Measurements from ENCODE around the gene CCNK.

DNA sequence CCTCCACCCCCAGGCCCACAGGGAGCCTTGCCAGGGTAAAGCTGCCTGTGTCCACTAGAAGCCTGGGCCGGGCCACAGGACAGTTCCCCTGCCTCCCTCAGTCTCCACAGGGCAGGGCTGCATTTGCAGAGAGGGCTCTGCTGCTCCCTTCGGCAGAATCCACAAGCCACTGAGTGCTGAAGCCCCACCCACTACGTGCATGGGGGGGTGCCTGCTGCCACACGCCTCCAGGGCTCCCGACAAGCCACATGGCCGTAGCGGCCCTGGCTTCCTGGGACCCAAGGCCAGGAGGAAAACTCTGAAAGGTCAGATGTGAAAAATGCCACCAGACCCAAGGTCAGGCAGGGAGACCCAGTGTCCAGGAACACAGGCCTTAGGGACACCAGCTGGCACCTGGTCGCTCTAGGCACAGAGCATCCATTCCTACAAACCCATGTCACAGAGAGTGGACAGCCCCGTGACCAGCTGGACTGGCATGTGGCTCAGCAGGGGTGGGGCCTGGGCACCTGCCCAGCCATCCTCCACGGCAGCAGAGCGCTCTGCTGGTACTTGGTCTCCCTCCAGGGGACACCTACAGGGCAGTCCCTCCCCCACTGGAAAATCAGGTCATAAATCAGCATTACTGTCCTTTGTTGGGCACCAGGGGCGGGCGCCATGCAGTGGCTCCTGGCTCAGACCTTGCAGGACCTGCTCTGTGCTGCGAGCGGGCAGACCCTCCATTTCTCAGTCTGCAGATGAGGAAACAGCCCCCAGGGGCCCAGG lies 79.9 kb downstream of the CCNK start:
- no peak for TF ChIP-seq ZNF782 (CRISPR knock-in tag; IDR thresholded peaks at IDR 0.05; ENCODE audit: borderline replicate concordance)
- TF ChIP-seq EZH2 (conservative IDR thresholded peaks at IDR 0.05; ENCODE audit: low read depth, low read length): no peak
- TF ChIP-seq ZNF512 (CRISPR knock-in tag; IDR thresholded peaks at IDR 0.05): no peak
- TF ChIP-seq, protein P1, sequence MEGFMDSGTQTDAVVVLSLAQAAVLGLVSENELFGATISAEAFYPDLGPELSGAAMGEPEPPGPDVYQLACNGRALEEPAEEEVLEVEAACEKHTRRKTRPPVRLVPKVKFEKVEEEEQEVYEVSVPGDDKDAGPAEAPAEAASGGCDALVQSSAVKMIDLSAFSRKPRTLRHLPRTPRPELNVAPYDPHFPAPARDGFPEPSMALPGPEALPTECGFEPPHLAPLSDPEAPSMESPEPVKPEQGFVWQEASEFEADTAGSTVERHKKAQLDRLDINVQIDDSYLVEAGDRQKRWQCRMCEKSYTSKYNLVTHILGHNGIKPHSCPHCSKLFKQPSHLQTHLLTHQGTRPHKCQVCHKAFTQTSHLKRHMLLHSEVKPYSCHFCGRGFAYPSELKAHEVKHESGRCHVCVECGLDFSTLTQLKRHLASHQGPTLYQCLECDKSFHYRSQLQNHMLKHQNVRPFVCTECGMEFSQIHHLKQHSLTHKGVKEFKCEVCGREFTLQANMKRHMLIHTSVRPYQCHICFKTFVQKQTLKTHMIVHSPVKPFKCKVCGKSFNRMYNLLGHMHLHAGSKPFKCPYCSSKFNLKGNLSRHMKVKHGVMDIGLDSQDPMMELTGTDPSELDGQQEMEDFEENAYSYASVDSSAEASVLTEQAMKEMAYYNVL (CRISPR knock-in tag; IDR thresholded peaks at IDR 0.05; ENCODE audit: borderline replicate concordance): no peak
- TF ChIP-seq, protein P2, sequence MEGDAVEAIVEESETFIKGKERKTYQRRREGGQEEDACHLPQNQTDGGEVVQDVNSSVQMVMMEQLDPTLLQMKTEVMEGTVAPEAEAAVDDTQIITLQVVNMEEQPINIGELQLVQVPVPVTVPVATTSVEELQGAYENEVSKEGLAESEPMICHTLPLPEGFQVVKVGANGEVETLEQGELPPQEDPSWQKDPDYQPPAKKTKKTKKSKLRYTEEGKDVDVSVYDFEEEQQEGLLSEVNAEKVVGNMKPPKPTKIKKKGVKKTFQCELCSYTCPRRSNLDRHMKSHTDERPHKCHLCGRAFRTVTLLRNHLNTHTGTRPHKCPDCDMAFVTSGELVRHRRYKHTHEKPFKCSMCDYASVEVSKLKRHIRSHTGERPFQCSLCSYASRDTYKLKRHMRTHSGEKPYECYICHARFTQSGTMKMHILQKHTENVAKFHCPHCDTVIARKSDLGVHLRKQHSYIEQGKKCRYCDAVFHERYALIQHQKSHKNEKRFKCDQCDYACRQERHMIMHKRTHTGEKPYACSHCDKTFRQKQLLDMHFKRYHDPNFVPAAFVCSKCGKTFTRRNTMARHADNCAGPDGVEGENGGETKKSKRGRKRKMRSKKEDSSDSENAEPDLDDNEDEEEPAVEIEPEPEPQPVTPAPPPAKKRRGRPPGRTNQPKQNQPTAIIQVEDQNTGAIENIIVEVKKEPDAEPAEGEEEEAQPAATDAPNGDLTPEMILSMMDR (CRISPR knock-in tag; IDR thresholded peaks at IDR 0.05): no peak

All from HepG2 (cell line).